Retina (tissue), 1 donor: ENCODE data around the gene EXD3.

Experiments used
- DNase-seq: peaks from one replicate; pipeline ENCODE4 v3.0.0-alpha.2; 2016

EXD3 gene

GRCh38 chr9:137313326-137313936 is 109.5 kb downstream of the EXD3 start:
- DNase-seq: peak; percentile 35

GRCh38 chr9:137312852-137313325 is 110.1 kb downstream of the EXD3 start:
- DNase-seq: no peak

GRCh38 chr9:137311986-137312851 is 110.7 kb downstream of the EXD3 start:
- no peak for DNase-seq

GRCh38 chr9:137311171-137311985 is 111.6 kb downstream of the EXD3 start:
- peak; percentile 14 for DNase-seq

GRCh38 chr9:137310189-137311052 is 112.5 kb downstream of the EXD3 start:
- peak; percentile 28 for DNase-seq

GRCh38 chr9:137309368-137310188 is 113.4 kb downstream of the EXD3 start:
- DNase-seq: no peak

GRCh38 chr9:137308057-137308619 is 114.8 kb downstream of the EXD3 start:
- peak; percentile 81 for DNase-seq

- peak; percentile 49 for DNase-seq
Measured at GRCh38 chr9:137307255-137308056, 115.5 kb downstream of the EXD3 start.

- peak; percentile 25 for DNase-seq
Measured at GRCh38 chr9:137306850-137307254, 116.1 kb downstream of the EXD3 start.

- peak; percentile 36 for DNase-seq
Measured at GRCh38 chr9:137306066-137306849, 116.7 kb downstream of the EXD3 start.

- no peak for DNase-seq
Measured at GRCh38 chr9:137305798-137306065, 117.2 kb downstream of the EXD3 start.

- peak; percentile 71 for DNase-seq
Measured at GRCh38 chr9:137305060-137305797, 117.7 kb downstream of the EXD3 start.

- DNase-seq: peak; percentile 57
Measured at GRCh38 chr9:137304383-137305059, 118.4 kb downstream of the EXD3 start.

- peak; percentile 42 for DNase-seq
Measured at GRCh38 chr9:137303893-137304382, 119.0 kb downstream of the EXD3 start.

GRCh38 chr9:137303151-137303892 is 119.6 kb downstream of the EXD3 start:
- DNase-seq: peak; percentile 43

- peak; percentile 93 for DNase-seq
Measured at GRCh38 chr9:137302449-137303150, 120.4 kb downstream of the EXD3 start.

- DNase-seq: no peak
Measured at GRCh38 chr9:137302118-137302448, 120.9 kb downstream of the EXD3 start, which contains the start of gene NRARP. Gene NRARP (minus strand): TSS chr9:137302271. CDS start chr9:137301928, 343 bp downstream.
